HG03103 (cell line): ENCODE results near the gene FHDC1.

ENCODE experiments used
- ATAC-seq: cut with Tn5 transposase; IDR thresholded peaks from one replicate; pipeline ENCODE4 v1.9.1; 2021; ENCODE audit warnings: low read depth; ENCODE audit not compliant: unreplicated experiment

Gene FHDC1

GRCh38 chr4:152956650-152957436, 20.7 kb downstream of the FHDC1 start:
- ATAC-seq, result no peak

DNA sequence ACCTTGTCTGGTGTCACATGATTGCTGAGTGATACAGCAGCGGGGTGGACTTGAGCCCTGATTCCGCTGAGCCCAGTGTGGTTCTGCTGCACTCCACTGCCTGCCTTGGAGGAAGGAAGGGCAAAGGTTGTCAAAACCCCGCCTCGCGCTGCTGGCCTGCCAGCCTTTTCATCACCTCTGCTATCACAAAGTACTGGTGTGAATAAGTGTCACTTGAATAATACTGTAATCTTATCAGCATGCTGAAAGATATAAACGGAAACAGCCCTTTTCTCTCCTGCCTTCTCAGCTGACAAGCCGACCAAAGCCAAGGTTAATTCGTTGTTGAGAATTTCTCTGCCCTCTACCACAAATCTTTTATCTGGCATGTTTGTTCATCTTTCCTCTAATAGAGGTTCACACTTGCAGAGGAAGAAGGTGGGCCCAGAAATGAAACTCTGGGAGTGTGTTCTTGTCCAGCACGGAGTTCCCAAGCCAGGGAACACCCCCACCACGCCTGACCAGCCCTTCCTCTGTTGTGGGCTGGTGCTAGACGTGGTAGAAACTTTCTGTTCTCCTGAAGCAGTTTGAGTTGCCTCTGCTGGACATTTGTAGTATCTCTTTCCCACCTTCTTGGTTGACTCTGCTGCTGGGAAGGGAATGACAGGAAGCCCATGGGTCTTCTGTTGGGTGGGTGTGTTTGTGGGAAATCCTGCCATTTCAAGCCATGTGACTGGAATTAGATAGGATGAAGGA, 21.5 kb downstream of the FHDC1 start:
- no peak for ATAC-seq

GRCh38 chr4:152959080-152959479, 23.0 kb downstream of the FHDC1 start:
- no peak for ATAC-seq

GRCh38 chr4:152960082-152960481, 24.0 kb downstream of the FHDC1 start:
- ATAC-seq, result no peak

DNA sequence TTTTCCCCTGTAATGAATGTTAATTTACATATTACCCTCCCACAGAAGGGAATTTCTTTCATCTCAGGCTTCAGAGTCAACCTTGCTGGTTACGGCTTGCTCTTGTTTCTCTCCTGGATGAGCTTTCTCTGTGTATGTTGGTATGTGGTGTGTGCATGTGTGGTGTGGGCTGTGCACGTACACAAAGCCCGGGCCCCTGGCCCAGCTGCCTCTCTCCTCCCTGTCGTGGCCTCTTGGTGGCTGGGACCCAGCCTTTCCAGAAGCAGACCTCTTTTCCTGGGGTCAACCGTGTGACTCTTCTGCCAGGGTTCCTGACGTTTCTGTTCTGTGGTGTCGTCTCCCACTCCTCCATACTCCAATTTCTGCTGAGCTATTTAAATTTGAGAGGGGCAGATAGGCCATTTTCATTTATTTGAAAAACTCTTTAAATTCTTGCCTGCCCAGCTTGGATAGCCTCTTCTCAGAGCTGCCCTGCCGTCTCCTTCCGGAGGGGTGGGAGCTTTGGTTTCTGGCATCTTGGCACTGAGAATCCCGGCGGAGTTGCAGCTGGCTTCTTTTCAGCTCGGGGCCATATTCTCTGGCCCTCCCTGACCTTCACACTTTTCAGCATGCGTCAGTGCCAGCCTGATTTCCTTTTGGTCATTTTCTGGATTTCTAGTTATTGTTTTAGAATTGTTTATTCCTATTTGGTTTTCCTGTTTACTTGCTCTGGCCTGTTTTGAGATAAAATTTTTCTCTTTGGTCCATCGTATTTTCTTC, 25.1 kb downstream of the FHDC1 start:
- no peak for ATAC-seq

- ATAC-seq, result no peak
Measured at GRCh38 chr4:152961773-152962115, 25.6 kb downstream of the FHDC1 start.

DNA sequence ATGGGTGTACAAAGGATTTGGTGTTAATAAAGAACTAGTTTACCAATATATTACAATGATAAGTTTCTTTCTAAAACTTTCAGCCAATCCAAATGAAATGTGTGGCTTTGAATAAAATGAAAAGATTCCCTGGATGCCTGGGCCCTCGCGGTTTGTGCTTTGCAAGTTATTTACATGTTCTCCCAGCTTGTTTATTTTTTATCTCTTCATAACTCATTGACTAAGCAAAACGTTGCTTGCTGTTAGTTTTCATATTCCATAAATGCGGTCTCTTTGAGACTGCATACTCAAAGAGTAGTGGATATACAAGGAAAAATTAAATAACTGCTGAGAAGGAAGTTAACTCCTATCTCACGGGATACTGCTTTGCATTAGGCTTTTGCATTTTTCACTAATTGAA, 26.0 kb downstream of the FHDC1 start:
- ATAC-seq, result no peak

DNA sequence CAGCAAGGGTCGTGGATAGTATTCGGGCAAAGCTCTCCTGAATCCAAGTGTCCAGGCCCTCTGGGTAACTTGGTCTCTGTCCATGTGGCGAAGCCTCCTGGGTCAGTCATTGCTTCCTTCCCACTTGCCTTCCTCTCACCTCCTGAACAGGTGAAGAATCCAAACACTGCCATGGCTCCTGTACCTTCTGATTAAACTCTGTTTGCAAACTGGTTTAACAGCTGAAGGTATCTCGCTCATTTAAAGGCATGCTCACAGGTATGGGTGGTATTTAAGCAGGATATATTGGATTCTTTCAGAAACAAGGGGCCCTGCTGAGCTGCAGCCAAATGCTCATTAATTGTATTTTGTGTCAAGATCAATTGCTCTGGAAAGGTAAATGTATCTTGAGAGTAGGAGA, 28.2 kb downstream of the FHDC1 start:
- no peak for ATAC-seq

DNA sequence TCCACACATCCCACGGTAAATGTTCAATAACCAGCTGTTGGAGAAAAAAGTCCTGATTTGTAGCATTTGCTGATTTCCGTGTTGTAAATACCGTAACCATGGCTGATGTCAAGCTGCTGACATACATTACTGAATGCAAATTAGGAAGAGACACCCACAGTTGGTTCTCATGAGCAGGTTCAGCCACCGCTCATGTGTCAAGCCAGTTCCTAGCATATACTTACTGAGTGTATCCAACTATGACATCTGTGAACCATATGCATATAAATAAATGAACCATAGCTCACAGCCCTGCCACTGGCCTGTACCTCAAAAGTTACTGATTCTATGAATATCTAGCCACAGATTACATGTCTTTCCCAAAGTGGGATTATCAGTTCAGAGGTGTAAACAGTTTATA, 29.5 kb downstream of the FHDC1 start:
- ATAC-seq, result no peak

GRCh38 chr4:152967907-152968306, 31.8 kb downstream of the FHDC1 start:
- ATAC-seq, result no peak

GRCh38 chr4:152968806-152969394, 32.8 kb downstream of the FHDC1 start:
- no peak for ATAC-seq

GRCh38 chr4:152970102-152970820, 34.1 kb downstream of the FHDC1 start:
- no peak for ATAC-seq

DNA sequence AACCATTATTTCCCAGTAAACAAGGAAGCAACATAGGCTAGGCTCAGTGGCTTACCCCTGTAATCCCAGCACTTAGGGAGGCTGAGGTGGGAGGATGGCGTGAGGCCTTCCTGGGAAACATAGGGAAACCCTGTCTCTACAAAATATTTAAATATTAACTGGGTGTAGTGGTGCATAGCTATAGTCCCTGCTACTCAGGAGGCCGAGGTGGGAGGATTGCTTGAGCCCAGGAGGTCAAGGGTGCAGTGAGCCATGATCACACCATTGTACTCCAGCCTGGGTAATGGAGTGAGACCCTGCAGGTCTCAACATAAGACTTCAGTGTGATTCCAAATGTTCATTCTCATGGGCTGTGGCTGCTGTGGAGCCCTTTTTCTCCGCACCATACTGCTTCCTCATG, 34.9 kb downstream of the FHDC1 start:
- no peak for ATAC-seq

GRCh38 chr4:152972821-152973628, 36.9 kb downstream of the FHDC1 start:
- no peak for ATAC-seq

DNA sequence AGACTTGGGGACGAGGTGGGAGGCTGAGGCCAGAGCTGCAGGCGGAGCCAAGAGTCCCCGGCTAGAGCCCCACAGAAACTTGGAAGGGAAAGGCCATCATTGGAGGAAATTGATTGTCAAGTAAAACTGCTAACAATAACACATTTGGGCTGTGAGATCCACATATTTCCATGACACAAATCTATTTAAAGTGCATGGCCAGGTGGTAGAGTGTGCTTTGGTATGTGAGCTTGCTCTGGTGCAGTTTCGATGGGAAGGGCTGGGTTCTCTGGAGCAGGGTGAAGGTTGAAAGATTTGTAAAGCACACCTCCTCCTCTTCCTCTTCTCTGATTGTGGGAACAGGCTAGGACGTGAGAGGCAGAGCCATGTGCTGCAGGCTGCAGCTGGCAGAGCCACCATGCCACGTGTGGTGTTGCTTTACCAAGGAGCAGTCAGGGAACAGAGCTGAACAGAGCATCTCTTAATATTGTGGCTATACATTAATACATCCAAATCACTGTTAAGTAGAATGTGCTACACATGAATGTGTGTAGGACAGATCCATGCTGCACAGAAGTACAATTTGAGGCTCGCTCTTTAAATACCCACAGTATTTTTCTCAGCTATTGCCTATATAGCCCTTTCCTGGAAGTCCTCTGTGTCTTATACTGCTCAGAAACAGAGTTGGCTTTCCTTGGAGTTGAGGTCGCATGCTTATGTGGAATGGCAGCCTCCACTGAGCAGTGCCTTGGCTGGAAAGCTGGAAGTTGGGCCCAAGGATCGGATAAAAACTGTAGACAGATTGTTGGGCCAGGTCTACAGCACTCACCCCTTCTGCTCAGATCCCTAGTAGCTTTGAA, 37.7 kb downstream of the FHDC1 start:
- no peak for ATAC-seq

DNA sequence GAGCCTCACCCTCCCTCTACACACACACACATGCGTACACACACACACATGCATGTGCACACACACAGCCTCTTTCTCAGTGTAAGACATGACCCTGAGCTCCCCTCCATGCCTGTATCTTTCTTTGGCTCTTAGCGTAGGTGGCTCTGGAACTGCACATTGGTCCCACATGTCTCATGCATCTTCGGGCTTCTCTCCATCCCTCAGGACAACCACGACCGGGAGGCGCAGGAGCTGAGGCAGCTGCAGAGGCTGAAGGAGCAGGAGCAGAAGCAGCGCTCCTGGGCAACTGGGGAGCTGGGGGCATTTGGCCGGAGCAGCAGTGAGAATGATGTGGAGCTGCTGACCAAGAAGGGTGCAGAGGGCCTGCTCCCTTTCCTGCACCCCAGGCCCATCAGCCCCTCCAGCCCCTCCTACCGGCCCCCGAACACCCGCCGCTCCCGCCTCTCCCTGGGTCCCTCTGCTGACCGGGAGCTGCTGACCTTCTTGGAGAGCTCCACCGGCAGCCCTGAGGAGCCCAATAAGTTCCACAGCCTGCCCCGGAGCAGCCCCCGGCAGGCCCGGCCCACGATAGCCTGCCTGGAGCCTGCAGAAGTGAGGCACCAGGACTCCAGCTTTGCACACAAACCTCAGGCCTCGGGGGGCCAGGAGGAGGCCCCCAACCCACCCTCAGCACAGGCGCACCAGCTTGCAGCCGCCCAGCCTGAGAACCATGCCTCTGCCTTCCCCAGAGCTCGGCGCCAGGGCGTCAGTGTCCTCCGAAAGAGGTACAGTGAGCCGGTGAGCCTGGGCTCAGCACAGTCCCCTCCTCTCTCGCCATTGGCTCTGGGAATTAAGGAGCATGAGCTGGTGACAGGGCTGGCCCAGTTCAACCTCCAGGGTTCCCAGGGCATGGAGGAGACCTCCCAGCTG, 38.6 kb downstream of the FHDC1 start:
- no peak for ATAC-seq

DNA sequence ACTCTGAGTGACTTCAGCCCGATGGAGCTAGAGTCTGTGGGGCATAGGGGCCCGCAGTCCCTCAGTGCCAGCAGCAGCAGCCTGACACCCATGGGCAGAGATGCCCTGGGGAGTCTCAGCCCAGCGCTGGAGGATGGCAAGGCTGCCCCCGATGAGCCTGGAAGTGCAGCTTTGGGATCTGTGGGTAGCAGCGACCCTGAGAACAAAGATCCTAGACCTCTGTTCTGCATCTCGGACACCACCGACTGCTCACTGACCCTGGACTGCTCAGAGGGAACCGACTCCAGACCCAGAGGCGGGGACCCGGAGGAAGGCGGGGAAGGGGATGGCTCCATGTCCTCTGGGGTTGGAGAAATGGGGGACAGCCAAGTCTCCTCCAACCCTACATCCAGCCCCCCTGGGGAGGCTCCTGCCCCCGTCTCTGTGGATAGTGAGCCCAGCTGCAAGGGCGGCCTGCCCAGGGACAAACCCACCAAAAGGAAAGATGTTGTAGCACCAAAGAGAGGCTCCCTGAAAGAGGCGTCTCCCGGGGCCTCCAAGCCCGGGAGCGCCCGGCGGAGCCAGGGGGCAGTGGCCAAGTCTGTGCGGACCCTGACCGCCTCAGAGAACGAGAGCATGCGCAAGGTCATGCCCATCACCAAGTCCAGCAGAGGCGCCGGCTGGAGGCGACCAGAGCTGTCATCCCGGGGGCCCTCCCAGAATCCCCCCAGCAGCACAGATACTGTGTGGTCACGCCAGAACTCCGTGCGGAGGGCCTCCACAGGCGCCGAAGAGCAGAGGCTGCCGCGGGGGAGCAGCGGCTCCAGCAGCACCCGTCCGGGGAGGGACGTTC, 39.5 kb downstream of the FHDC1 start:
- ATAC-seq, result no peak
